Activated CD4-positive, CD25-positive, alpha-beta regulatory T cell (primary cell): ENCODE results near the gene FARP2.

Experiments used
- DNase-seq, 4 experiments: peaks; one replicate each; lab custom pipeline; 2025; lab: John Stamatoyannopoulos, UW

Gene FARP2

GRCh38 chr2:241456546-241456945, 100.5 kb downstream of the FARP2 start:
- DNase-seq = no peak

GRCh38 chr2:241458687-241459086, 102.6 kb downstream of the FARP2 start:
- DNase-seq = no peak

GRCh38 chr2:241459520-241459919, 103.4 kb downstream of the FARP2 start:
- DNase-seq = no peak

- DNase-seq = no peak
These were observed 104.5 kb downstream of the FARP2 start for GRCh38 chr2:241460631-241461030.

DNA sequence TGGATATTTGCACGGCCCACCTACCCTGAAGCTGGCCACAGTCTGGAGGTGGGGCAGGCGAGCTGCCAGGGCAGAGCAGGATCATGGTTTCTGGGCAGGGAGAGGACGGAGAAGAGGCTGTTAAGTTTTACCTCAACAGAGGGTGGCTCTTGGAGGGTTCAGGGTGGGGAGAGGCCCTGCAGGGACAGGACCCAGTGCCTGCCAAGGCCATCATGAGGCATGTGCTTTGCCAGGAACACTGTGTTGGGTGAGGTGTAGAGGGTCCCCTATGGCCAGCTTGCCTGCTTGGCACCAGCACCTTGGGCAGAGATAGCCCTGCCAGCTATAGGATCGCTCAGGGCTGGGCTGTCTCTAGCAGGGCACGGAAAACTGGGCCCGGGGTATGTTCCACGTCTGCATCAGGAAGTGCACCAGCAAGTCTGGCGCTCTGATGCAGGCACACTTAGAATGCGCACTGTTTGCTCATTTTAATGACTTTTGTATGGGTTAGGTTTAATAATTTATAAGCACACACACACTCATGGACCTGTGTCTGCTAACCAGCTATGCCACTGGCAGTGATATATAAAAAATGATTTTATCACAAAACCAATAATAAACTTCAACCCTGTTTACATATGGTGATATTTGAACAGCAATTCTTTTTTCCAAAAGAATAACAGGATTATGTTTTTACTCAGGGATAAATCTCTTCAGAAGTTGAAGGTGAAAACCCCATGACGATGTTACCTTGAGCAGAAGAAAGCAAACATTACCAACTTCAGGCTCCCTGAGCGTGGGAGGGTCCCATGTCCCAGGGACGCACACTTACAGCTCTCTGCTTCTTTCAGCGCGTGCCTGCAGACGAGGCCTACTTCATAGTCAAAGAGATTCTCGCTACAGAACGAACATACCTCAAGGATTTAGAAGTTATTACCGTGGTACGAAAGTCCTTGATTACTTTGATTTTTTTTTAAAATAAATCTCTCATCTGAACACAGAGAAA, 105.9 kb downstream of the FARP2 start:
- DNase-seq = no peak

DNA sequence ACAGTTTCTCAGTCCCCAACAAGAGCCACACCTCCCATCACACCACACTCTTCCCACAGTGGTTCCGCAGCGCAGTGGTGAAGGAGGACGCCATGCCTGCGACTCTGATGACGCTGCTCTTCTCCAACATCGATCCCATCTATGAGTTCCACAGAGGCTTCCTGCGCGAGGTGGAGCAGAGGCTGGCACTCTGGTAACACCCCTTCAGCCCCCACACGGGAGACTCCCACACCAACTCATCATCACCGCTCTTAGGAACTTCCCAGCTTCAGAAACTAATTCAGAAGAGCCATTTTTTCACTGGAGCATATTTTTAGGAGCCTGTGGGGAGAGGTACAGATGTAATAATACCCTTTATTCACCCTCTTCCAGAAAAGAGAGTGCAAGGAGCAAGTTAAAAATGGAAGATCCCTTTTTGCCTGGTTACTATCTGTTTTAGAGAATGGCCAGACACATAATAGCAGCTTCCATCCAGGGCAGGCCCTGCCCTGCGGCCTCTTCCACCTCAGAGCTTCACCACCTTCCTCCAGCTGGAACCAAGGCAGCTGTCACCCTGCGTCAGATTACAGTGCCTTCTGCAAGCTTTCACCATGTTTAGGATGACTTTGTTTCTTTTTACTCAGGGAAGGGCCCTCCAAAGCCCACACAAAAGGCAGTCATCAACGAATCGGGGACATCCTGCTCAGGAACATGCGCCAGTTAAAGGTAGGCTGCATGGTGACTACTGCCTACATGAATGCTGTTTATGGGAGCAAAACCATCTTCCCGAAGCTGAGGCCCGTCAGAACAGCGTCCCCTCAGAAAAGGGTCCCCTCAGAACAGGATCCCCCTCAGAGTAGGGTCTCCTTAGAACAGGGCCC, 107.4 kb downstream of the FARP2 start:
- DNase-seq = no peak

DNA sequence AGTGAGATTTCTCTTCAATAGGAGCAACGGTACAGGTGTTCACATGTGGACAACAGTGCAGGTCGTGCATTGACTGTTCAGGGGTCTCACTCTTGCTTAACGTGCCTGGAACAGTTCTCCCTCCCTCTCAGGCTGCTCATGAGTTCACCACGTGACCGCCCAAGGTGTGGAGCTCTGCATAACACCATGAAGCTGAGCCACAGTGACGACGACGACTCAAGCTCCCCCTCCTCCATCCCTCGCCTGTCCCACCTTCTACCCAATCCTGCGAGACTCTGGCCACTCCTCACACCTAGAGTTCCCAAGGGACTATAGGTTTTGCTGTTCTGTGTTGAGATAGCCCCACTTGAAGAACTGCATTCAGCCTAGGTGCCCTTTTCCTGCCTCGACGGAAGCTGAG, 109.5 kb downstream of the FARP2 start:
- DNase-seq = no peak

- no peak for DNase-seq
These were observed 110.1 kb downstream of the FARP2 start for GRCh38 chr2:241466230-241466629.

- no peak for DNase-seq
These were observed 111.8 kb downstream of the FARP2 start for GRCh38 chr2:241467777-241468475.

DNA sequence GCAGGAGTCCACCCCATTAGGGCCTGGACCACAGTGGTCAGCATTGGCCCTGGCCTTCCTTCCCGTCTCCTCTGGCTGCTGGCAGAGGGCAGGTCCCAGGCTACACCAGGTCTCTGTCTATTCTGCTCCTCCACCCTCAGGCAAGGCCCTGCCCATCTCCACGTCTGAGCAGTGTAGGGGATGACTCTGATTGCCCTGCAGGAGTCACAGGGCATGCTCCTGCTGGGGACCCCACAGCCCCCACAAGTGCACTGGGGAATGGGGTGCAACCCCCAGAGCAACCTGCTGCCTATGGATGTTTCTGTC, 112.3 kb downstream of the FARP2 start:
- no peak for DNase-seq

DNA sequence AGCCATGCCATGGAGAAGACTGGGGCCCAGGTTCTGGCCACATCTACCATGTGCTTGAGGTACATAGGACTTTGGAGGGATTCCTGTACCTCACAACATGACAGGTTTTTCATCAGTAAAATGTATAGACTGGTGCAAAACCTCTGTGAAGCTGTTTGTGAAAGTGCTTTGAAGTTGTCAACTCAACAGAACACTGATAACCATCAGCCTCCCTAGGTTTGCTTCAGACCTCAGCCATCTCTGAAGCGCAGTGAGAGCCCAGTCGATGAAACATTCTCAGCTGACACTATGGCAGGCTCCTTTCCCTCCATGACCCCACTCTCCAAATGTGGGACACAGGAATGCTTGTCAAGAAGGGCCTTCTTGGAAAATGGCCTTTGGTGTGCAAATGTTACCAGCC, 113.7 kb downstream of the FARP2 start:
- DNase-seq = no peak

- DNase-seq = no peak
These were observed 117.3 kb downstream of the FARP2 start for GRCh38 chr2:241473399-241473798.

- no peak for DNase-seq
These were observed 119.2 kb downstream of the FARP2 start for GRCh38 chr2:241475267-241475666.

DNA sequence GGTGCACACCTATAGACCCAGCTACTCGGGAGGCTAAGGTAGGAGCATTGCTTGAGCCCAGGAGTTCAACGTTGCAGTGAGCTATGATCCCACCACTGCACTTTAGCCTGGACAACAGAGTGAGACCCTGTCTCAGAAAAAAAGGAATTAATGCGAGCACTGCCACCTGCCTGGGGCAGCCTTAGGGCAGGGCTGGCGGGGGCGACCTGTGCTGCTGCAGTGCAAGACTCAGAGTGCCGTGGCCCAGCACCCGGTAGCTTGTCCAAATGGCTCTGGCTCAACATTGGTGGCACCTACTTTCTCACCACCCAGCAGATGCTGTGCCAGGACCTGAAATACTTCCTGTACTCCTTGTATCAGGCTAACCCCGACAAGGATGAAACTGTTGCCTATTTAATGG, 122.1 kb downstream of the FARP2 start:
- DNase-seq = no peak

- no peak for DNase-seq
These were observed 123.2 kb downstream of the FARP2 start for GRCh38 chr2:241479026-241479898.

- no peak for DNase-seq
These were observed 125.6 kb downstream of the FARP2 start for GRCh38 chr2:241481687-241482086.

DNA sequence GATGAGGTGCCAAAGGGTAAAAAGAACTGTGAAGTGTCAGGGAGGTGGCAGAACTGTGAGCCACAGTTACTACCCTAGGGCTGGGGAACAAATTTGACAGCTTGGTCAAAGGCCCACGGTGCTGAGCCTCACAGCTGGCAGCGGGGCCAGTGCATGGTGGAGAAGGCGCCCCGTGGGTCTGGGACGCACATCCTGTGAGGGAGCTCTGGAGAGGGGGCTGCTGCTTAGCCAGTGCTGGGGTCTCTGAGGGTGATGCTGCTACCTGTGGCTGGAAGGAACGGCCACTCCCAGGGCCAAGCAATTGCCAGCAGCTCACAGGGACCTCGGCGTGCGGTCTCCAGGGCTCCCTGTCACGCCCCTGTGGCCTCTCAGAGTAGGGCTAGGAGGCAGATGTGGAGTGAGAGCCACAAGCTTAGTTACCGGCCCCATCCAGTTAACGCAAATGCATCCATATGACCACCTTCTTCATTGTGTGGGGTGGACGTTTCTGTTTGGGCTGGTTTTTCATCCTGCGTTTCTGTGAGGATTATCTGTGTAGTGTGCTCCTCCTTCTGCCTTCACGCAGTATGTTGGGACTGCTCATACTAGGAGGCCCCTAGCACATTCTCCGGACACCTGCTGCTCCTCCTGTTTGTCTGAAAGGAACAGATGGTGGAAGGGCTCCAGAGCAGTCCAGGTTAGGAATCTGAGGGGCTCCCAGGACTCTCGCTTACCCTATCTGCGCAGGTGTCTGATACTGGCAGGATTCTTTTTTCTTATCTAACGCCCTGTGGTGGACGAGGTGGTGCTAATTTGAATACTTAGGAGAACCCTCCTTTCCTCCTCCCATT, 126.3 kb downstream of the FARP2 start:
- DNase-seq = no peak

DNA sequence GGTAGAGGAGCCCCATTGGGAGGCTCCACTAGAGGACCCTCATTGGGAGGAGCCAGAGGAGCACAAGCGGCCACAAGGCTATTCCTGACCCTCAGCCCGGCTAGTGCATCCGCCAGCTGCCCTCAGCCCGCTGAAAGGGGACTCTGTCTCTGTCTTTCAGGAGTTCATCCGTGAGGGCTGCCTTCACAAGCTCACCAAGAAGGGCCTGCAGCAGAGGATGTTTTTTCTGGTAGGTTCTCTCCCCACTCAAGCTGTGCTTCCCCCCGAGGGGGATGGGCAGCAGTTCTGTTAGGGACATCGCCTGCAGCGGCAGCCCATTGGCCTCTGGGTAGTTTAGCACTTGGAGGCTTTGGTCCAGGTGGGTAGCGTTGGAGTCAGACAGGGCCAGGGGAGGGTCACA, 127.2 kb downstream of the FARP2 start:
- no peak for DNase-seq

- no peak for DNase-seq
These were observed 129.3 kb downstream of the FARP2 start for GRCh38 chr2:241485172-241485911.

GRCh38 chr2:241489088-241489487, 133.0 kb downstream of the FARP2 start:
- no peak for DNase-seq
